Muscle of leg (tissue), 16 donors: ENCODE results near the gene NAA20. TPM values are rescaled to one million over a fixed set of nuclear protein-coding genes. Genes with fewer than 3 reads are reported as not detected.

ENCODE experiments used
- DNase-seq: peaks from one replicate; pipeline ENCODE4 v3.0.0; 2013
- H3K27ac ChIP-seq: one replicate; pipeline ENCODE4 v1.5.1; 2013; ENCODE audit warnings: mild to moderate bottlenecking, low read length, control low read depth
- H3K27me3 ChIP-seq: one replicate; pipeline ENCODE4 v1.6.1; 2013; ENCODE audit warnings: low read length; ENCODE audit not compliant: control insufficient read depth, insufficient read depth
- H3K36me3 ChIP-seq: one replicate; pipeline ENCODE4 v1.6.1; 2013; ENCODE audit warnings: low read length; ENCODE audit not compliant: control insufficient read depth, insufficient read depth
- H3K4me1 ChIP-seq: one replicate; pipeline ENCODE4 v1.6.1; 2013; ENCODE audit warnings: low read length; ENCODE audit not compliant: control insufficient read depth, insufficient read depth
- H3K4me3 ChIP-seq: one replicate; pipeline ENCODE4 v1.5.1; 2013; ENCODE audit warnings: low read length, control low read depth
- H3K9me3 ChIP-seq: replicated peaks from 2 replicates; pipeline ENCODE4 v1.6.1; 2013; ENCODE audit warnings: low read depth, low read length; ENCODE audit not compliant: control insufficient read depth
- WGBS: methylation state at CpG from one replicate; pipeline ENCODE4 v1.1.5; 2013; ENCODE audit warnings: missing lambda C conversion rate; ENCODE audit not compliant: insufficient coverage; 5-methylcytosine and 5-hydroxymethylcytosine counted together
- long read RNA-seq, 11 donors: transcript quantifications; one replicate each; lab custom pipeline, GENCODE V29; 2026
- polyA plus RNA-seq, 8 donors: library from polyadenylated mRNA; unstranded; fragments of 120-200 nt; gene quantifications; one replicate each; pipeline versions ENCODE4 v1.2.1 to v1.2.3, GENCODE V29; 2013; ENCODE audit warnings: inconsistent platforms in 1 of 8, low replicate concordance in 1 of 8; ENCODE audit not compliant: insufficient read length in 8 of 8, insufficient read depth in 1 of 8
- total RNA-seq: library from RNA; stranded (reverse); fragments of 120-200 nt; gene quantifications from one replicate; pipeline ENCODE4 v1.2.4, GENCODE V29; 2013

Gene NAA20, protein sequence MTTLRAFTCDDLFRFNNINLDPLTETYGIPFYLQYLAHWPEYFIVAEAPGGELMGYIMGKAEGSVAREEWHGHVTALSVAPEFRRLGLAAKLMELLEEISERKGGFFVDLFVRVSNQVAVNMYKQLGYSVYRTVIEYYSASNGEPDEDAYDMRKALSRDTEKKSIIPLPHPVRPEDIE
- 40.9 TPM for total RNA-seq
- polyA plus RNA-seq, result 10 to 100 TPM; 63.8 to 72.4 (median 67.4) TPM
- long read RNA-seq, donor 1, transcript NAA20-202 (6 exons, 1,260 nt), result major isoform, 18 of 28 reads
- long read RNA-seq, donor 1, partial matches to known transcripts, result 10 of 28 reads
- long read RNA-seq, donor 1, other reads (novel, unspliced or antisense), result 0 of 28 reads
- long read RNA-seq, donor 2, partial matches to known transcripts, result 0 of 4 reads
- long read RNA-seq, donor 2, other reads (novel, unspliced or antisense), result 0 of 4 reads
- long read RNA-seq, donor 3, transcript NAA20-202 (6 exons, 1,260 nt), result major isoform, 25 of 40 reads
- long read RNA-seq, donor 3, partial matches to known transcripts, result 14 of 40 reads
- long read RNA-seq, donor 3, other reads (novel, unspliced or antisense), result 0 of 40 reads
- long read RNA-seq, donor 4, transcript NAA20-202 (6 exons, 1,260 nt), result major isoform, 28 of 29 reads
- long read RNA-seq, donor 4, partial matches to known transcripts, result 0 of 29 reads
- long read RNA-seq, donor 4, other reads (novel, unspliced or antisense), result 0 of 29 reads
- long read RNA-seq, donor 5, transcript NAA20-202 (6 exons, 1,260 nt), result major isoform, 74 of 83 reads
- long read RNA-seq, donor 5, partial matches to known transcripts, result 0 of 83 reads
- long read RNA-seq, donor 5, other reads (novel, unspliced or antisense), result 6 of 83 reads
- long read RNA-seq, donor 6, transcript NAA20-202 (6 exons, 1,260 nt), result major isoform, 71 of 93 reads
- long read RNA-seq, donor 6, partial matches to known transcripts, result 19 of 93 reads
- long read RNA-seq, donor 6, other reads (novel, unspliced or antisense), result 0 of 93 reads
- long read RNA-seq, donor 7, transcript NAA20-202 (6 exons, 1,260 nt), result major isoform, 28 of 29 reads
- long read RNA-seq, donor 7, partial matches to known transcripts, result 0 of 29 reads
- long read RNA-seq, donor 7, other reads (novel, unspliced or antisense), result 0 of 29 reads
- long read RNA-seq, donor 8, transcript NAA20-202 (6 exons, 1,260 nt), result major isoform, 38 of 59 reads
- long read RNA-seq, donor 8, partial matches to known transcripts, result 21 of 59 reads
- long read RNA-seq, donor 8, other reads (novel, unspliced or antisense), result 0 of 59 reads
- long read RNA-seq, donor 9, transcript NAA20-202 (6 exons, 1,260 nt), result major isoform, 27 of 62 reads
- long read RNA-seq, donor 9, partial matches to known transcripts, result 29 of 62 reads
- long read RNA-seq, donor 9, other reads (novel, unspliced or antisense), result 5 of 62 reads
- long read RNA-seq, donor 10, transcript NAA20-202 (6 exons, 1,260 nt), result major isoform, 37 of 73 reads
- long read RNA-seq, donor 10, partial matches to known transcripts, result 29 of 73 reads
- long read RNA-seq, donor 10, other reads (novel, unspliced or antisense), result 5 of 73 reads
- long read RNA-seq, donor 11, transcript NAA20-202 (6 exons, 1,260 nt), result major isoform, 30 of 37 reads
- long read RNA-seq, donor 11, partial matches to known transcripts, result 0 of 37 reads
- long read RNA-seq, donor 11, other reads (novel, unspliced or antisense), result 5 of 37 reads

DNA sequence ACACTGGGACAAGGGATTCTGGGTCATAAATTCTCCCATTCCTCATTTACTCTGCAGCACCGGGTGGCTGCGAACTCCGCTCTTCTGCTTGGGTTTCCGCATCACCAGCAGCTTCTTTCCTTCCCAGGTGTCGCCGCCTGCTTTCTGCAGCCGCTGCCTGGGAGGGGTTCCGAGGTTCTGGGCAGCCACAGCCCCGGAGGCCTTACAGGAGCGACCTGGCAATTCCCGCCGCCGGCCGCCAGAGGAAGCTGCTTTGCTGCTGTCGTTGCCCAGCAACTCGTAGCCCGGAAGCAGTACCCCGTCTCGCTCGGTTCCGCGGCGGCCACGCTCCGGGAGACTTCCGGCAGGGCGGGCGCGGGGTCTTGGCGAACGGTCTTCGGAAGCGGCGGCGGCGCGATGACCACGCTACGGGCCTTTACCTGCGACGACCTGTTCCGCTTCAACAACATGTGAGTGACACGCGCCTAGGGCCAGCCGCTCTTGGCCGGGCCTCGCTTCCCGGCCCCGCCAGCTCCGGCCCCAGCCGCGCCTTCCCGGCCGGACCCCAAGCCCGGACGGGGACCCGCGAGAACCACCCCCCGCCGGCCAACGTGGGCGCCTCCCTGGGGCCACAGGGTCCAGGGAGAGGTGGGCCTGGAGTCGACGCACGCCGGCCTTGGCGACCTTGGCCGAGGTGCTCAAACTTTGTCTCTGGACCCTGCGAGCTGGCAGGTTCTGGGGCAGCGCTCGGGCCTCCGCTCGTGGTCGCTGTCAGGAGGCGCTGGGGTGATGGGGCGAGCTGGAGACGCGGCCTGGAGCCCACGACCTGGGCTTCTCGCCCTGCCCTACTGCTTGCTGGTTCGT, at the start of gene NAA20:
TSS of gene NAA20 (plus strand) at position 362 of the 843 bp plus-strand sequence. CDS start at position 397, 35 bp downstream.
- no peaks in the 10 kb centered on the region for H3K27me3 ChIP-seq
- H3K4me1 ChIP-seq, result peaks cover 19% of the 10 kb centered on the region
- peak within 1 kb of the TSS; percentile 49 for H3K27ac ChIP-seq
- H3K9me3 ChIP-seq, result no peaks in the 10 kb centered on the region
- H3K4me3 ChIP-seq, result peak within 1 kb of the TSS; percentile 91
- DNase-seq, result peak; percentile 97
- H3K36me3 ChIP-seq, result peaks cover 14% of the 10 kb centered on the region
- under 1% methylated on average over 81 of the region's 81 CpGs for WGBS

DNA sequence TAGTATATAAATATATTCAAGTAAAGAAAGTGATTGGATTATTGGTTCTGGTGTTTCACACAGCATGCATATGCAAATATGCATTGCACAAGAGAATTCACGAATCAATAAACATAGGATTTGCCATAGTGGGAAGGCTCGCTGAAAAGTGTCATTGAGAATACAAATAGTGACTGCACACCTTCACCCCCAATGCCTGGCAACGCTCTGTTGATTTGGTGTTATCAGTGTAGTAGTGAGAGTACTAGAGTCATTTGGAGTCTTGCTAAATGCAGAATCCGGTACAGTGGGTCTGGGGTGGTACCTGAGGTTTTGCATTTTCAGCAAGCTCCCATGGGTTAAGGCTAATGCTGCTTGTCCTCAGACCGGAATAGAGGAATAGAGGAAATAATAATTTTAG, 49.7 kb upstream of the NAA20 start:
- WGBS, result no CpG with 5 or more reads among the region's 5 CpGs

DNA sequence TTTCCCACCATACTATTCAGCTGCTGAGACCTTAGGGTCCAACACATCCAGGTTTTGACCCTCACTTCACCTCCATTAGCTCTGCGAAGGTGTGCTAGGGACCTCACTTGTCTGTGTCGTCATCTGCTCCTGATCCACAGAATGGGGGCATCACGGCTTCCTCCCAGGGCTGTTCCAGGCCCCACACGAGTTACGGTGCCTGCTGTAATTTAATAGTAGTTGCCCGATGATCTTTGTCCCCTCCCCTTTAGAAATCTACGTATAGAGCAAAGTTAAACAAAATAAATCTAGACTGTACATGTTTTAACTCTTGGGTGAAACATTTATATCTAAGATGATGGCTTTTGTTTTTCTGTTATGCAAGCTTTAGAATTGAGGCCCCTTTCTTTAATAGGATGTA, 49.1 kb upstream of the NAA20 start:
- H3K36me3 ChIP-seq, result peaks cover 34% of the 10 kb centered on the region
- 100% methylated on average over 1 of the region's 7 CpGs for WGBS

More for the DNA sequence above, 49.7 kb upstream of the NAA20 start:
- no peak overlapping the region for H3K4me3 ChIP-seq
- no peak for DNase-seq
- no peaks in the 10 kb centered on the region for H3K9me3 ChIP-seq
- H3K4me1 ChIP-seq, result no peaks in the 10 kb centered on the region
- no peaks in the 10 kb centered on the region for H3K27me3 ChIP-seq
- no peak overlapping the region for H3K27ac ChIP-seq
- H3K36me3 ChIP-seq, result peaks cover 37% of the 10 kb centered on the region

DNA sequence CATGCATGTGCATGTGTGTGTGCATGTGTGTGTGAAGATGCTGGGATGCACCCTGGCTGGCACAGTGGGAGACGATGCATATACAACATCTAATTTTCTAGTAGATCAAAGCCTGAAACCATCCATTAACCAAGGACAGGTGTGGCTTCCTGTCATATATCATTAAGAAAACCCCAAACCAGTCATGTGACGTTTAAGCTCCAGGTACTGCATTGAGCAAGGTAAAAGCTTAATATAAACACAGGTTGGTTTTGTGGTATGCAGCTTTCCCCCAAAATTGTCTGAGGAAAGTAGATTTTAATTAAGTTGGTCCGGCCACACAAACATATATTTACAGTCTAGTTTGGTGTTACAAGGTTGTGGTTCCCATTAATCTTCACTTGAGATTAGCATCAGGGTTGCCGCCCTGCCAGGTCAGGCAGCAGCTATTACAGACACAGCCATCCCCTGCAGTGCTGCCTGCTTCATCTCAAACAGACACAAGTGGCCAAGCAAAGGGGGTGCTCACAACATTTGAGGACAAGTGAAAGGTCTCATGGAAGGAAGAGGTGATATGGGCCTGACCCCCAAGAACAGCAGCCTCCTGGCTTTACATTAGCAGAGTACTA, 48.6 kb upstream of the NAA20 start:
- H3K36me3 ChIP-seq, result peaks cover 34% of the 10 kb centered on the region
- H3K4me1 ChIP-seq, result peaks cover 3% of the 10 kb centered on the region
- no peak overlapping the region for H3K27ac ChIP-seq
- H3K9me3 ChIP-seq, result no peaks in the 10 kb centered on the region
- no peak for DNase-seq
- no CpG with 5 or more reads among the region's 4 CpGs for WGBS
- H3K27me3 ChIP-seq, result no peaks in the 10 kb centered on the region
- no peak overlapping the region for H3K4me3 ChIP-seq

More for the DNA sequence above, 49.1 kb upstream of the NAA20 start:
- no peak overlapping the region for H3K4me3 ChIP-seq
- DNase-seq, result no peak
- H3K9me3 ChIP-seq, result no peaks in the 10 kb centered on the region
- no peaks in the 10 kb centered on the region for H3K4me1 ChIP-seq
- no peak overlapping the region for H3K27ac ChIP-seq
- H3K27me3 ChIP-seq, result no peaks in the 10 kb centered on the region

DNA sequence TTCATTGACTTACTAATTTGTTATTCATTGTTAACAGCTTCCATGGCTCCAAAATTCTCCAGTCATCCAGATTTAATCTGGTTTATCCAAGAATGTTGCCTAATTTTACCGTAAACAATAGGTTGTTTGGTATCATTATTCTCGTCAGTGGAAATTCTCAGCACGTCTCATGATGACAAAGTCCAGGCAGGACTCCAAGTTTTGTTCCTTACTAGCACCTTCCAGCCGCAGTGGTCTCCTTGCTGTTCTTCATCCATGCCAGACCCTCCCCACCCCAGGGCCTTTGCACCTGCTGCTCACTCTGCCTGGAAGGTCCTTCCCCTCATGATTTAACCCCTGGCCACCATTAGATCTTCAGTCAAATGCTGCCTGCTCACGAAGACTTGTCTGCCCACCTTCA, 48.1 kb upstream of the NAA20 start:
- Histone ChIP-seq H3K9me3 (no peaks in the 10 kb centered on the region), H3K27ac (no peak overlapping the region), H3K36me3 (peaks cover 34% of the 10 kb centered on the region), H3K27me3 (no peaks in the 10 kb centered on the region), H3K4me1 (peaks cover 8% of the 10 kb centered on the region), H3K4me3 (no peak overlapping the region)
- WGBS, result 88% methylated on average over 4 of the region's 5 CpGs
- no peak for DNase-seq

DNA sequence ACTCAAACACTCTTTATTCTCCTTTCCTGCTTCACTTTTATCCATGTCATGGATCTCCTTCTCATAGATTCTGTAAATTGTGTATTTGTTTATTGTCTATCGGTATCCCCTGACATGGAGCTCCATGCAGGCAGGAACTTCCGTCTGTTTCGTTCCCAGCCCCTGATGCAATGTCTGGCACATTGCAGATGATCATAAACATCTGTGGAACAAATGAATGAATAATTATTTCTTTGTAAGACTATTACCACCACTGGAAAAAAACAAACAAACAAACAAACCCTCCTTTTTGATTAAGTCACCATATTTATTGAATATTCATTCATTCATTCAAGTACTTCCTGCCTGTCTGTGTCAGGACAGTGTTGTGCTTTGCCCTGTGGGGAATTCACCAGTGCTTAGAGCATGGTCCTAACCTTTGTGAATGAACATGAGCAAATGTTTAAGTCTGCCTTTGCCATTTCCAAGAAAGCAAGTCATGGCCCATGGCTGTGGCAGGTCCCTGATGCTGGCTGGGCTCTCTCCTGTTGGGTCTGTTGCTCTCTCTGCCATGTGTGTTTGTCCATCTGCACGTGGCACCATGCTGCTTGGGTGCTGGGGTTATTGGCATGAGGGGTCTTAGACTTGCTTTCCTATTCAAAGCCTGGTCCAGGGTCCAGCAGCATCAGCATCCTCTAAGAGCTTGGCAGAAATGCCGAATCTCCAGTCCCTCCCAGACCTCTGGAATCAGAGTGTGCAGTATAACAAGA, 47.5 kb upstream of the NAA20 start:
- Histone ChIP-seq H3K27ac (no peak overlapping the region), H3K4me1 (peaks cover 14% of the 10 kb centered on the region), H3K4me3 (no peak overlapping the region), H3K36me3 (peaks cover 32% of the 10 kb centered on the region), H3K9me3 (no peaks in the 10 kb centered on the region), H3K27me3 (no peaks in the 10 kb centered on the region)
- WGBS, result no CpG with 5 or more reads among the region's 5 CpGs
- DNase-seq, result no peak

DNA sequence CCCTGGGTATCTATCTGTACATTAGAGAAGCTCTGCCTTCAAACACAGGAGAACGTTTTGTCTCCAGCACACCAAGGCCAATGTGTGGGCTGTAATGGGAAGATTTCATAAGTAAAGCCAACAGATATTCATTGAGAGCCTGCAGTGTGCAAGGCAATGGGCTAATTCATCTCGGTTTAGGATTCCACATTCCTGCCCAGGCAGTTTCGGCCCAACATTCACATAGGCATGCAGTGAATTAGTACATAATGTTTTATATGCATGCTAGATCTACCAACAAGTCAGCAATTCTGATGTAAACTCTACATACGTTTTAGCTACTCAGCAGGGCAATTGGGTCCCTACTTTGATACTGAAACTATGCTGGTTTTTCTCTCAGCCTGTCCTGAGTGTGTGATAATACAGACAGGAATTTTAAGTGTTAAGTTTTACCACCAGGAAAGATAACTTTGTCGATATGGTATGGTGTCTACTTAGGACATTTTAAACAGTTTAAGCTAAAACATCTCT, 46.9 kb upstream of the NAA20 start:
- peaks cover 16% of the 10 kb centered on the region for H3K4me1 ChIP-seq
- no CpG with 5 or more reads among the region's 5 CpGs for WGBS
- no peaks in the 10 kb centered on the region for H3K9me3 ChIP-seq
- no peak overlapping the region for H3K27ac ChIP-seq
- H3K27me3 ChIP-seq, result no peaks in the 10 kb centered on the region
- H3K36me3 ChIP-seq, result peaks cover 25% of the 10 kb centered on the region
- H3K4me3 ChIP-seq, result no peak overlapping the region
- DNase-seq, result no peak

DNA sequence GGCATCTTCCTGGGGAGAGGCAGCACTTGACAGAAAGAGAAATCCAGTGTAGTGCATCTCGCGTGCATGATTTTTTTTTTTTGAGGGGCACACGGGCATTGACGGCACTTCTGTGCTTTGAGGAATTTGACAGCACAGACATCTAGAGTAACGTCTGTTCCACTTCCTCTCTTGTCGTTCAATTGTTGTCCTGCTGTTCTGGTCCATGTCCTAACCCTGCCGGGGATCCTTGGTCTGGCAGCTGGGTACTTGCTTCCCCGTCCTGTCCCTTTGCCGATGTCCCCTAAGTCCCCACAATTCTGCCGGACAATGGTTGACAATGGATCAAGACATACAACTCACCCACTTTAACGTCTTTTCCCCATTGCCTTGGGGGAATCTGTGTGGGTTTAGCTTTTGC, 46.0 kb upstream of the NAA20 start:
- 67% methylated on average over 7 of the region's 11 CpGs for WGBS
- H3K4me1 ChIP-seq, result peaks cover 24% of the 10 kb centered on the region
- no peaks in the 10 kb centered on the region for H3K27me3 ChIP-seq
- H3K27ac ChIP-seq, result no peak overlapping the region
- no peak for DNase-seq
- H3K4me3 ChIP-seq, result no peak overlapping the region
- H3K9me3 ChIP-seq, result no peaks in the 10 kb centered on the region
- H3K36me3 ChIP-seq, result peaks cover 27% of the 10 kb centered on the region
